Measurements from ENCODE around the gene LGALSL. TPM values are rescaled to one million over a fixed set of nuclear protein-coding genes. Genes with fewer than 3 reads are reported as not detected.
A peak's percentile ranks its signal among the peaks of the same experiment; 100 is the strongest.

The LGALSL gene
- total RNA-seq, 1 experiment from 2014 or later: 14.9 TPM

DNA sequence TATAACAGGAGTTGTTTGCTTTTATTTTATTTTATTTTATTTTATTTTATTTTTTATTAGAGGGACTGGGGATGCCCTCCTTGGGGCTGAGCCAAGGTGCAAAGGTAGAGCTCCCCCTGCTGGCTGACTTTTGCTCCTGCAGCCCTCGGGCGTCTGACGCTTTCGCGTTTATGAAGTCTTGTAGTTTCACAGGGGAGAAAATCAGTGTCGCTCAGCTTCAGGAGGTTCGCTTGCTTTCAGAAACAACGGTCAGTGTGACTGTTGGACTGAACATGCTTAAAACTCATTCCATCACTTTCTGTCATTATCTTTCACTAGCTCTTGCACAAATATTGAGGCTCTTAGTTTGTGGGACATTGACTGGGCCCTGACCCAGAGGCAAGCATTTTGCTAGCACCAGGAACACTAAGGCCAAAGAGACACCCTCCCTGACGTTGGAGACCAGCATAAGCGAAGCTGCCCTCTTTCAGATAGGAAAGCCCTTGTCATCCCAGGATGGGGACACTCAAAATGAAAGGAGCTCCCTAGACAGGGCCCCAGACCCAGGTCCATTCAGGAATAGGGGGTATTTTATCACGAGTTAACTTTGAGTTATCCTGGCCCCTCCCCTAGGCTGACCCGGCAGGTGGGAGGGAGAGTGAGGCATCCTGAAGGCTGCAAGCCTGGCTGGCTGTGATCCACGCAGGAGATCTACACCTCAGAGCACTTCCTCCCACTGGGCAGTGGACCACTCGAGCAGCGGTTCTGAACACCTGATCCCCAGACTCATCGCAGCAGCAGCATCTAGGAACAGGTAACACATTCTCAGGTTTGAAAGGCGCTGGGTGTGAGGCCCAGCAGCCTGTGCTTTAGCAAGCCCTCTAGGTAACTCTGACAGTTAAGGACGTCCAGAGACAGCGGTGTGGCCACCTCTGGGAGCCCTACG is 34.4 kb downstream of the LGALSL start:
- H3K36me3 ChIP-seq: no peaks in the 10 kb centered on the region
- H3K4me3 ChIP-seq: no peak overlapping the region
- no peaks in the 10 kb centered on the region; the same call in 1 of the 2 replicates for H3K4me1 ChIP-seq
- H3K9me3 ChIP-seq (replicated peaks): no peaks in the 10 kb centered on the region
- H3K27ac ChIP-seq: no peak overlapping the region
- H3K27me3 ChIP-seq: peaks cover 8% of the 10 kb centered on the region; the same call in 1 of the 2 replicates
- DNase-seq: peak; percentile 61 to 85

DNA sequence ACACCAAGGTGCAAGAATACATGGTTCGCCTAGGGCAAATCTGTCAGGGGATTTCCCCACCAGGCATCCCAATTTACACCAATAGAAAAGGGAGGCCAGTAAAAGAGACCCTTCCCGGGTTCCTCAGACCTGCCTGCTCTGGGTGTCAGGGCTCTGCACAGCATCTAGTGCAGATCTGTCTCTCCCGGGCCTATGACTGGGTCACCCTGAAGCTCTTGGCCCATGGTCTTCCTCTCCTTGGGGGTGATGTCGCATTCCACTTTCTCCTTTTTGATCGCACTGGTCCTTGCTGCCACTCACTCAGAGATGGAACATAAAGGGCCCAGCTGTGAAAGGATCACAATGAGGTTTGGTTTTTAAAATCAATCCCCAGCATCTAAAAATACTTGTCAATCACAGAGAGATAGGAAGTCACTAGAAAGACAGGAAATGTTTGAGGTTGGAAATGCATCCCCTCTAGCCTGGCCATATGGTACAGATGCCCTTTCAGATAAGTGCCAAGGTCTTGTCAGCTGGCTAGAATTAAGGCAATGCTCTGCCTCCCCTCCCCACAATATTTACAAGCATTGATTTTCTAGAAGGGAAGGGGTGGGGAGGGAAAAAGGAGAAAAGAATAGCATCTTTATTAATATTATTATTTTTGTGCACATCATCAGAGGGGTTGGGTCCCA is 35.3 kb downstream of the LGALSL start:
- DNase-seq: no peak
- Histone ChIP-seq H3K36me3 (no peaks in the 10 kb centered on the region), H3K27me3 (peaks cover 8% of the 10 kb centered on the region; the same call in 1 of the 2 replicates), H3K27ac (no peak overlapping the region), H3K4me3 (no peak overlapping the region), H3K4me1 (no peaks in the 10 kb centered on the region; the same call in 1 of the 2 replicates), H3K9me3 (replicated peaks) (no peaks in the 10 kb centered on the region)

DNA sequence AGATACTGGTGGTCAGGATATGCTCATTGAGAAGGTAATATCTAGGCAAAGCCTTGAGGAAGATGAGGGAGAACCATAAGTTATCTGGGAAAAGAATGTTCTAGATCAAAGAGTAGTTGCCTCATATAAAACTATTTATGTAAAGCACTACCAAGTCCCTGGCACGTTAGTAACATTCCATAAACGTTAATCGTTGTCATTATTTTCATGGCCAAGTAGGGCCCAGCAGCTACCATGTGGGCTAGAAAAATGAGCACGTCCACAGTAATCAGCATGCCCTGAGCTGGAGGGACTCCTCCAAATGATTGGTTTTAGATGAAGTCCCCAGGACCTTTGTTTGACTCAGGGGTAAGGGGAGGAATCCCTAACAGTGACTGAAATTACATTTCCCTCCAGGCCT is 37.5 kb downstream of the LGALSL start:
- Histone ChIP-seq H3K27ac (no peak overlapping the region), H3K27me3 (peaks cover 6% of the 10 kb centered on the region; the same call in 1 of the 2 replicates), H3K4me1 (no peaks in the 10 kb centered on the region), H3K4me3 (no peak overlapping the region), H3K36me3 (no peaks in the 10 kb centered on the region), H3K9me3 (replicated peaks) (no peaks in the 10 kb centered on the region)
- no peak for DNase-seq

DNA sequence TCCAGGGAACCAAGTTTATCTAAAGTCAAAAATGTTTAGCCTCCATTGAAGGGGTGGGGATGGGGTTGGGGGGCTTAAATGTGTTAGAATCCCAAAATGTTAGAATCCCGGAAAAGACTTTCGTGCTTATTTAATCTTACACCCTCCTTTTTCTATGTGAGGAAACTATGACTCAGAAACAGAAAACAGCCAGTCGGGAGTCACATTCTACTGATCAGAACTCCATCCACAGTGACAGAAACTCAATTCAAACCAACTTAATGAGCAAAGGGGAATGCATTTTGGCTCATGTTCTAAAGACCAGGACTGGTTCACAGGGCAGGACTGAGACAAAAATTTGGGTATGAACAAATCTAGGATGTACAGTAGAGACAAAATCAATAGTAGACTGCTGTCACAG is 38.3 kb downstream of the LGALSL start:
- H3K4me3 ChIP-seq: no peak overlapping the region
- H3K9me3 ChIP-seq (replicated peaks): no peaks in the 10 kb centered on the region
- no peaks in the 10 kb centered on the region for H3K36me3 ChIP-seq
- H3K4me1 ChIP-seq: no peaks in the 10 kb centered on the region
- H3K27ac ChIP-seq: no peak overlapping the region
- H3K27me3 ChIP-seq: peaks cover 6% of the 10 kb centered on the region; the same call in 1 of the 2 replicates
- no peak for DNase-seq

DNA sequence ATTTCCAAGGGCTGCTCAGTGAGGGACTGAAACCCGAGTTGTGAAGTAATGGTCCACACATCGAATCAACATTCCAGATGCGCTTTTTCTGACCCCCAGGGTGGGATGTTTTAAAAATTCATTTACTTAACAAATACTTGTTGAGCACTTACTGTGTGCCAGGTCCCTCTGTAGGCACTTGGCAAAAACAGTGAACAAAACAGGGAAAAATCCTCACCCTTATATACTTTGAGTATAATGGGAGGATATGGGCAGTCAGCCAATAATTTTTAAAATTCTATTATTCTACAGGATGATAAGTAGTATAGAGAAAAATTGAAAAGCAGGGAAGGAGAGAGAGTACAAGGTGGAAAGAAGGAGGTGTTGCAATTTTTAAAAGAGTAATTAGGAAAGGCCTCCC is 38.9 kb downstream of the LGALSL start:
- Histone ChIP-seq H3K27ac (no peak overlapping the region), H3K36me3 (no peaks in the 10 kb centered on the region), H3K9me3 (replicated peaks) (no peaks in the 10 kb centered on the region), H3K4me3 (no peak overlapping the region), H3K4me1 (no peaks in the 10 kb centered on the region), H3K27me3 (peaks cover 6% of the 10 kb centered on the region; the same call in 1 of the 2 replicates)
- DNase-seq: no peak

DNA sequence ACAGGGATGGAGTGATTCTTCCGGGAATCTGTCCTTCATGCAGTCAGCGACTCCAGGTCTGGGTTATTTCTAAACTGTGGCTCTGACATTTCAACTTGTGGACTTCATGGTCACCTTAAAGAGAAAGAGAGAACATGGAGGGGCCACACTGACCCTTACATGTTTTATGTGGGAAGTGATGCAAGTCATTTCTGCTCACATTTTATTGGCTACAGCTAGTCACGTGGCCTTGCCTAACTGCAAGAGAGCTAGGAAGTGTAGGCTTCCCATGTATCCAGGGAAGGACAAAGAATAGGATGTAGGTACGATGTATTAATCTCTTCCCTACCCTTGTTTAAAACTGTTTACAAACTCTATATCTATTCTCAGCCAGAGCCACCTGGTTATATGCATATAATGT is 39.8 kb downstream of the LGALSL start:
- no peak overlapping the region for H3K27ac ChIP-seq
- no peaks in the 10 kb centered on the region for H3K36me3 ChIP-seq
- no peak overlapping the region for H3K4me3 ChIP-seq
- DNase-seq: peak in 1 of 2 experiments; percentile 45
- no peaks in the 10 kb centered on the region for H3K9me3 ChIP-seq (replicated peaks)
- H3K4me1 ChIP-seq: no peaks in the 10 kb centered on the region
- peaks cover 6% of the 10 kb centered on the region; the same call in 1 of the 2 replicates for H3K27me3 ChIP-seq

DNA sequence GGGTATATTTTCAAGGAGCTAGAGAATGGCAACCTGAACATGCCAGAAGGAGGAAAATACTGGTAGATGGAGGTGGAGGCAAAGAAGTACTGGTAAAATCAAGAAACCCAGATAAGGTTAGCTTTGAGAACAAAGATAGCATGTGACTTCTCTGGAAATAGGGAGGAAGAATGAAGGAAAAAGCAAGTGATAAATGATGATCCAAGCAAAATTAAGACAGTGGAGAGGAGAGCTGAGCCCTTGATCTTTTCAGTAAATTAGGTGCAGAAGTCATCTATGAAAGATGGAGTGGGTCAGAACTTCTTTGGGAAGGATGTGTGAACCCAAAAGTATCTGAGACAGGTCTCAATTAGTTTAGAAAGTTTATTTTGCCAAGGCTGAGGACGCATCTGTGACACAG is 44.5 kb downstream of the LGALSL start:
- peaks cover 6% of the 10 kb centered on the region; the same call in 1 of the 2 replicates for H3K27me3 ChIP-seq
- H3K9me3 ChIP-seq (replicated peaks): no peaks in the 10 kb centered on the region
- no peaks in the 10 kb centered on the region for H3K4me1 ChIP-seq
- DNase-seq: no peak
- H3K4me3 ChIP-seq: no peak overlapping the region
- no peaks in the 10 kb centered on the region for H3K36me3 ChIP-seq
- no peak overlapping the region for H3K27ac ChIP-seq

DNA sequence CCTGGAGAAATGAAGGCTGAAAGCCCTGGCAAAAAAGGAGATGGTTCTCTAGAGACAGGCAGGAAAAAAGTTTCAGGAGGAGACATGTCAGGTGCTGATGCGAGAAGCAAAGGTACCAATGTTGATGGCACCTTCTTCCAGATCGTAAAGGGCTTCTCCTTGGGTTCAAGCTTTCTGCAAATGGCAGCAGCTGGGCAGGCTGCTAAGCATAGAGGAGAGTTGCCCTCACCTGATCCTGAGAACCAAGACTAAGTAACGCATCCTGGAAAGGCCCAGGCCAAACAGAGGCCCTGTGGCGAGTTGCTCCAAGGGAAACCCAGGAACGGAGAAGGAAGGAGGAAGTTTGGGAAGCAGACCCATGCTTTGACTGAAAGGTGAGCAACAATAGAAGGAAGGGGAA is 46.6 kb downstream of the LGALSL start:
- Histone ChIP-seq H3K27ac (no peak overlapping the region), H3K9me3 (replicated peaks) (no peaks in the 10 kb centered on the region), H3K4me3 (no peak overlapping the region), H3K36me3 (no peaks in the 10 kb centered on the region), H3K27me3 (peaks cover 4% of the 10 kb centered on the region; the same call in 1 of the 2 replicates), H3K4me1 (no peaks in the 10 kb centered on the region)
- no peak for DNase-seq

DNA sequence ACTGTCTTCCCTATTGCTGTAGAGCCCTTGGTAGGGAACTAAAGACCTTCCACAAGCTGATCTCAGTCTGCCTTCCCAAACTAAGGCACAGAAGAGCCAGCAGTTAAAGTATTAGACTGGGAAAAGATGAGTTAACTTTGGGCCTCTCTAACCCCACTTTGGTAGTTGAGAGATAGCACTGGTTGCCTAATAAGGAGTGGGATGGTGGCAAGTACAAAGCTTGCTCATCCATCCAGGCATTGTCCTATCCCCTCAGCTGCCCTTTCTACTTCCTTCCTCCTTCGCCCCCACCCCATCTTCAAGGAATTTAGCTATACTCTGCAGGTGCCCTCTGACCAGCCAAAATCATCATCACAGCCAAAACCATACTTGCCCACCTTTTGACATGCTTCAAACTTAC is 48.0 kb downstream of the LGALSL start:
- Histone ChIP-seq H3K4me1 (no peaks in the 10 kb centered on the region), H3K27ac (no peak overlapping the region), H3K36me3 (no peaks in the 10 kb centered on the region), H3K27me3 (no peaks in the 10 kb centered on the region; the same call in 1 of the 2 replicates), H3K4me3 (no peak overlapping the region), H3K9me3 (replicated peaks) (no peaks in the 10 kb centered on the region)
- DNase-seq: no peak

DNA sequence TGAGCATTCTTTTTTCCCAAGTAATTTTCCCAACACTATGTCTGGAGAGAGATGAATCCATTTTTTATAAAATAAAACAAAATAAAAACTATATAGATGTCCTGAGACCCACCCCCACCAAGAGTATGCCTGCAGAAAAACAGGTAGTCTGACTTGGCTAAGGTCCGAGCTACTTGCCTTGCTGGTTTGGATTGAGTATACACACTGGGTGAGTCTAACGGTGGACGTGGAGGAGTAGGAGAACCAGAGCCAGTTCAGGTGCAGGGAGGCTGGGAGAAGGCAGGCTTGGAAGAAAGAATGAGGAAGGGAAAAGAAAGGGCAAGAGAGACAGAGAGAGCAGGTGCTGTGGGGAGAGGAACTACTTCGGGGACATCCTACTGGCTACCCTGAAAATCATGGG is 48.9 kb downstream of the LGALSL start:
- Histone ChIP-seq H3K4me3 (no peak overlapping the region), H3K9me3 (replicated peaks) (no peaks in the 10 kb centered on the region), H3K36me3 (no peaks in the 10 kb centered on the region), H3K27me3 (no peaks in the 10 kb centered on the region; the same call in 1 of the 2 replicates), H3K27ac (no peak overlapping the region), H3K4me1 (no peaks in the 10 kb centered on the region)
- no peak for DNase-seq

DNA sequence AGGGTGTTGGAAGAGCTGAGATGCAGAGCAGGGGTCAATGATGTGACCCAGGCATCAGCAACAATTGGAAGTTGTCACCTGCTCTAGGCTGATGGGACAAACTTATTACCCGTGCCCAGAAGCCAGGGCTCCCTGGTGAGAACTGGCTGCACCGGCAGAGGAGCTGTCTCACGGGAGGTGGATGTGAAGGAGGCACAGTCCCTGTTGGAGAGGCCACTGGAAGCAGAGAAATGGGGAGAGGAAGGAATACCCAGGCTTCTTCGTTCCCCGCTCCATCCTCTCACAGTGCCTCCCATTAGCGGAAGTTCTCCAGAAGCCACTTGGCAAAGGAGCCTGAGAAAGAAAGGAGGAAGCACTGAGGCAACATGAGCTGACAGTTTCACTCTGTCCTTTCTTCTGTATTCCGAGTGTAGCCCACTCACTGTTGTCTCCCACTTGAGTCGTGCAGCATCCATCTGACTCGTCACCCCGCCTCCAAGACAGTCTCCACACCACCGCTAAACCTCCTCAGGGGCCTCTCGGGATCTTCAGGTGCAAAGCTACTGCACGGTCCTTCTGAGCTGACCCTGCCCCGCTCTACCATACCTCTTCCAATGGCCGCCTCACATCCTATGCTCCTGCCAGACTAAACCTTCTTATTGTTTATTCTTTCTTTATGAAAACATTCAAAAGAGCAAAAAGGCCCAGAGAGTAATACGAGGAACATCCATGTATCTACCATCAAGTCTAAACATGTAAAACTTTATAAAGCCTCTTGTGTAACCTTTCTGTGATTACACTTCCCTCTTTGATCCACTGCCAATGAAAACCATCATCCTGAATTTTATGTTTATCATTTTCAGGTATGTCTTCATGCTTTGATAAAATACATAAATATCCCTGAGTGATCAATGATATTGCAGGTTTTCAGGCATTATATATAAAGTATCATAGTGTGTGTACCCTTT is 51.1 kb downstream of the LGALSL start:
- Histone ChIP-seq H3K27me3 (no peaks in the 10 kb centered on the region; the same call in 1 of the 2 replicates), H3K9me3 (replicated peaks) (no peaks in the 10 kb centered on the region), H3K4me3 (no peak overlapping the region), H3K4me1 (no peaks in the 10 kb centered on the region), H3K27ac (no peak overlapping the region), H3K36me3 (no peaks in the 10 kb centered on the region)
- no peak for DNase-seq

DNA sequence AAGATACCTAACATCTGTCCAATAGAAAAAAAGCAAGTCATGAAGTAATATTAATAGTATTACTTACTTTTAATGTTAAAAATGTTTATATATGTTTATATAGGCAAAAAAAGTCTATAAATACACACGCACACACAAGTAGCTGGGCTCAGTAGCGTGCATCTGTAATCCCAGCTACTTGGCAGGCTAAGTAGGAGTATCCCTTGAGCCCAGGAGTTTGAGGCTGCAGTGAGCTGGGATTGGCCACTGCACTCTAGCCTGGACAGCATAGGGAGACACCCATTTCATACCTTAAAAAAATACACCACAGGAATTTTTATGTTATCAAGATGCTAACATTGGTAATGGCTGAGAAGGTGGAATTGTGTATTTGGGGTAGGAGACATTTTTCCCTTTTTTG is 52.7 kb downstream of the LGALSL start:
- DNase-seq: no peak
- no peaks in the 10 kb centered on the region for H3K9me3 ChIP-seq (replicated peaks)
- H3K27ac ChIP-seq: no peak overlapping the region
- H3K4me3 ChIP-seq: no peak overlapping the region
- no peaks in the 10 kb centered on the region for H3K36me3 ChIP-seq
- H3K27me3 ChIP-seq: no peaks in the 10 kb centered on the region; the same call in 1 of the 2 replicates
- H3K4me1 ChIP-seq: no peaks in the 10 kb centered on the region
